K562 (cell line): ENCODE results near the gene PPOX. TPM values are rescaled to one million over a fixed set of nuclear protein-coding genes. Genes with fewer than 3 reads are reported as not detected.
A peak's percentile ranks its signal among the peaks of the same experiment; 100 is the strongest.

ENCODE experiments used
- BMI1 ChIP-seq: fragments of 150-350 bp; IDR thresholded peaks from 2 replicates; pipeline ENCODE4 v1.6.1; 2014; ENCODE audit warnings: low read length
- CREM ChIP-seq: IDR thresholded peaks from 2 replicates; pipeline ENCODE4 v1.6.1; 2014; ENCODE audit warnings: antibody characterized with exemption, low read depth
- CTBP1 ChIP-seq: fragments of 450-650 bp; IDR thresholded peaks from 2 replicates; pipeline ENCODE4 v1.6.1; 2016; ENCODE audit warnings: borderline replicate concordance
- ERF ChIP-seq: fragments of 450-650 bp; formaldehyde crosslinking; IDR thresholded peaks from 2 replicates; pipeline ENCODE4 v1.4.0; 2020; ENCODE audit warnings: mild to moderate bottlenecking, mixed read lengths
- FOXM1 ChIP-seq, 2 experiments: fragments of 450-650 bp in 1 of 2; sonication (generic) in 1 of 2; formaldehyde crosslinking in 1 of 2; IDR thresholded peaks; 2 replicates each; pipeline versions ENCODE4 v1.6.1 to v1.9.0; 2017 to 2022; ENCODE audit warnings: low read depth in 2 of 2, mild to moderate bottlenecking in 2 of 2, missing genetic modification reagents in 1 of 2, moderate library complexity in 1 of 2
- HDAC2 ChIP-seq: fragments of 450-650 bp; IDR thresholded peaks from 2 replicates; pipeline ENCODE4 v1.6.1; 2016; ENCODE audit warnings: mild to moderate bottlenecking
- HOMEZ ChIP-seq: fragments of 250-450 bp; sonication (Bioruptor Pico); IDR thresholded peaks from 2 replicates; pipeline ENCODE4 v1.4.0; 2020; ENCODE audit warnings: mild to moderate bottlenecking, moderate library complexity
- JUN ChIP-seq, 2 experiments: sonication (generic) in 1 of 2; formaldehyde crosslinking in 1 of 2; IDR thresholded peaks; 2 replicates each; pipeline versions ENCODE4 v1.6.1 to v1.8.0; 2012 to 2022; ENCODE audit warnings: borderline replicate concordance in 2 of 2, mild to moderate bottlenecking in 2 of 2, improper control_type of control experiment in 1 of 2, low read depth in 1 of 2, low read length in 1 of 2, missing genetic modification reagents in 1 of 2
- MXI1 ChIP-seq: IDR thresholded peaks from 2 replicates; pipeline ENCODE4 v1.6.1; 2011; ENCODE audit warnings: low read depth, mild to moderate bottlenecking, improper control_type of control experiment, low read length
- PML ChIP-seq: IDR thresholded peaks from 2 replicates; pipeline ENCODE4 v1.6.1; 2012; ENCODE audit warnings: low read length, inconsistent platforms
- POLR2B ChIP-seq: fragments of 450-650 bp; IDR thresholded peaks from 2 replicates; pipeline ENCODE4 v1.6.1; 2018; ENCODE audit warnings: low read depth; ENCODE audit not compliant: partially characterized antibody
- TAF1 ChIP-seq: IDR thresholded peaks from 2 replicates; pipeline ENCODE4 v1.6.1; 2011; ENCODE audit warnings: mild to moderate bottlenecking, low read length, moderate library complexity; ENCODE audit not compliant: insufficient read depth, control insufficient read depth, severe bottlenecking; ENCODE audit errors: extremely low read depth
- ZFPM2 ChIP-seq: fragments of 250-450 bp; sonication (Bioruptor Pico); IDR thresholded peaks from 2 replicates; pipeline ENCODE4 v1.5.1; 2022; ENCODE audit warnings: mild to moderate bottlenecking
- ZNF143 ChIP-seq: sonication (generic); formaldehyde crosslinking; IDR thresholded peaks from 2 replicates; pipeline ENCODE4 v1.9.0; 2022; ENCODE audit warnings: mild to moderate bottlenecking, missing genetic modification reagents
- ZNF311 ChIP-seq: fragments of 250-450 bp; sonication (Bioruptor Pico); IDR thresholded peaks from 2 replicates; pipeline ENCODE4 v1.4.0; 2020; ENCODE audit warnings: mild to moderate bottlenecking, moderate library complexity
- ZNF436 ChIP-seq: fragments of 250-450, 450-650 bp; sonication (Bioruptor Pico); formaldehyde crosslinking; IDR thresholded peaks from 2 replicates; pipeline ENCODE4 v1.7.0; 2020; ENCODE audit warnings: mild to moderate bottlenecking
- ZNF57 ChIP-seq: fragments of 450-650 bp; formaldehyde crosslinking; IDR thresholded peaks from 2 replicates; pipeline ENCODE4 v1.4.0; 2020; ENCODE audit warnings: mild to moderate bottlenecking, moderate library complexity
- polyA plus RNA-seq, 8 experiments: library from polyadenylated mRNA; depleted of rRNA in 4 of 8; stranded (reverse) in 5 of 8; unstranded in 3 of 8; fragments of >200 nt; fragmentation: Nextera tagmentation in 2 of 8; fragmentation: Illumina TruSeq in 1 of 8; extraction: Ambion mirVana in 2 of 8; extraction: Trizol in 1 of 8; gene quantifications; 2 replicates each; pipeline versions ENCODE4 v1.2.1 to v1.2.3, GENCODE V29; 2011 to 2014; ENCODE audit warnings: inconsistent platforms in 1 of 8, missing spikeins in 1 of 8
- total RNA-seq, 7 experiments: library from RNA; depleted of rRNA in 6 of 7; stranded (reverse); fragments of >200 nt in 6 of 7; fragmentation: Illumina TruSeq in 2 of 7; extraction: Trizol in 2 of 7; gene quantifications; 2 replicates each; pipeline versions ENCODE4 v1.2.1 to v1.2.3, GENCODE V29; 2011 to 2021; ENCODE audit warnings: low replicate concordance in 1 of 7
- TF ChIP-seq, protein P1 (sequence below): fragments of 250-450 bp; sonication (Bioruptor Pico); IDR thresholded peaks from 2 replicates; pipeline ENCODE4 v1.5.0; 2021; ENCODE audit warnings: mild to moderate bottlenecking, moderate library complexity
- TF ChIP-seq, protein P2 (sequence below), 2 experiments: fragments of 450-650 bp; IDR thresholded peaks; 2 replicates each; pipeline ENCODE4 v1.6.1; 2016
- TF ChIP-seq, protein P3 (sequence below): fragments of 250-450 bp; sonication (Bioruptor Pico); IDR thresholded peaks from 2 replicates; pipeline ENCODE4 v1.4.0; 2020

PPOX gene
- total and polyA plus RNA-seq, 9 of the 15 experiments (the other 6 are each of a cell fraction or from before 2014, with no cell fraction given) = 17.0 to 57.1 (median 38.9) TPM

GRCh38 chr1:161117759-161118581, 48.3 kb upstream of the PPOX start, which contains the start of the genes NIT1 and PFDN2 (continued):
- TF ChIP-seq, protein P1, sequence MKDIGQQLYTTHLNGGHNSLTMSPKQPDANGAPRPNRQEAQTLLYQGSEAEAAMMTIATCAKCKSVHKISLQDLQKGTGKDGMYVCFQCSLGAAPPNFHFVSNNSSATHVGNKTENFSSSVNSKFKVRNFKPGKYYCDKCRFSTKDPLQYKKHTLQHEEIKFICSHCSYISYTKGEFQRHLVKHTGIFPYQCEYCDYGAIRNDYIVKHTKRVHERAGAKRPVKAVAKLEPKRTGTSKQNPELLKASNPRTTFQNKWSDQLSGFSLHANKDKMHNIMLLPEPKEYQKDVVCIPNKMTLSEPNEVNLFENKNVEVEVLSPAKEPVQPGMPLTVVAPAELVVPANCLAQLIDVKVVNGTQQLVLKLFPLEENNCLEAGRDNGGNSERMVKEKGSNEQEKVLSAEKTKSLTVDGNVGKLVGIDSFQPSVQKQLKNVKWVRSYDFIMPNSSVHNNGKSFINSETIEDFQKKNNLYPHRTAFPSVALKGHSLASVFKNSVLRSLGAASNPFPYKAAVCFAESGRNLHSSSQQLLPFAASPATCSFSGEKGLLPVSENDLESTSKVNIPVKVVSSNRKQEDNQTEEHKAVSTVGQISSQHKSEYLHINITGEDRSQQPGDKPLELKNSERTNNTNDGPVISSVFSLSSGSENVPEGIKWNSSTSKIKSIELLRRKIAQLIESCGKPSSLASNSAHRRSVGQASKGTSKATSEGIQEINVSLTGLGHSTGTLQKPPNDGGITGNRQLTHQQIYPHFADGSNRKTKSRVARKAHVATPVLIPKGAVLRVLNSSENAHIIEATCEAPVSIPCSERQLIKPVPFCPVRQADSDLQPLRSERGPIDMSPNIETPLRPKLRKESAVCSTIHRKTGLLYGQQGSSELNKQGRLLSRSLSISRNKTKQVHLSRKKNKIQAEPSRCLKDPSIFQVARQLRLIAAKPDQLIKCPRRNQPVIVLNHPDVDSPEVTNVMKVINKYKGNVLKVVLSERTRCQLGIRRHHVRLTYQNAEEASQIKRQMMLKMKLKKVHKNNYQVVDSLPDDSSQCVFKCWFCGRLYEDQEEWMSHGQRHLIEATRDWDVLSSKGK = no peak
- no peak for TF ChIP-seq ZFPM2 (CRISPR knock-in tag)
- peak; percentile 96 for TF ChIP-seq TAF1
- no peak for TF ChIP-seq ZNF436 (CRISPR knock-in tag)
- peak; percentile 37; the same call in 1 of the 2 replicates for TF ChIP-seq MXI1
- no peak for TF ChIP-seq BMI1
- 0 out of 2 replicates have a peak, but pooled peaks have one; percentile 80 for TF ChIP-seq ERF
- TF ChIP-seq HOMEZ = no peak
- peak; percentile 89 for TF ChIP-seq POLR2B
- TF ChIP-seq FOXM1 (IDR thresholded peaks at IDR 0.05; ENCODE audit: low read depth) = no peak
- no peak for TF ChIP-seq FOXM1 (CRISPR knock-in tag; IDR thresholded peaks at IDR 0.05; ENCODE audit: low read depth)
- no peak for TF ChIP-seq JUN (IDR thresholded peaks at IDR 0.05; ENCODE audit: borderline replicate concordance, low read depth, low read length)
- TF ChIP-seq JUN (CRISPR knock-in tag; IDR thresholded peaks at IDR 0.05; ENCODE audit: borderline replicate concordance) = no peak
- peak; percentile 45 for TF ChIP-seq HDAC2
- TF ChIP-seq, protein P2, sequence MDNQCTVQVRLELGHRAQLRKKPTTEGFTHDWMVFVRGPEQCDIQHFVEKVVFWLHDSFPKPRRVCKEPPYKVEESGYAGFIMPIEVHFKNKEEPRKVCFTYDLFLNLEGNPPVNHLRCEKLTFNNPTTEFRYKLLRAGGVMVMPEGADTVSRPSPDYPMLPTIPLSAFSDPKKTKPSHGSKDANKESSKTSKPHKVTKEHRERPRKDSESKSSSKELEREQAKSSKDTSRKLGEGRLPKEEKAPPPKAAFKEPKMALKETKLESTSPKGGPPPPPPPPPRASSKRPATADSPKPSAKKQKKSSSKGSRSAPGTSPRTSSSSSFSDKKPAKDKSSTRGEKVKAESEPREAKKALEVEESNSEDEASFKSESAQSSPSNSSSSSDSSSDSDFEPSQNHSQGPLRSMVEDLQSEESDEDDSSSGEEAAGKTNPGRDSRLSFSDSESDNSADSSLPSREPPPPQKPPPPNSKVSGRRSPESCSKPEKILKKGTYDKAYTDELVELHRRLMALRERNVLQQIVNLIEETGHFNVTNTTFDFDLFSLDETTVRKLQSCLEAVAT (IDR thresholded peaks at IDR 0.05) = peak in 1 of 2 experiments; percentile 22; a peak in 1 of 4 replicates
- TF ChIP-seq PML = peak; percentile 78
- TF ChIP-seq, protein P3, sequence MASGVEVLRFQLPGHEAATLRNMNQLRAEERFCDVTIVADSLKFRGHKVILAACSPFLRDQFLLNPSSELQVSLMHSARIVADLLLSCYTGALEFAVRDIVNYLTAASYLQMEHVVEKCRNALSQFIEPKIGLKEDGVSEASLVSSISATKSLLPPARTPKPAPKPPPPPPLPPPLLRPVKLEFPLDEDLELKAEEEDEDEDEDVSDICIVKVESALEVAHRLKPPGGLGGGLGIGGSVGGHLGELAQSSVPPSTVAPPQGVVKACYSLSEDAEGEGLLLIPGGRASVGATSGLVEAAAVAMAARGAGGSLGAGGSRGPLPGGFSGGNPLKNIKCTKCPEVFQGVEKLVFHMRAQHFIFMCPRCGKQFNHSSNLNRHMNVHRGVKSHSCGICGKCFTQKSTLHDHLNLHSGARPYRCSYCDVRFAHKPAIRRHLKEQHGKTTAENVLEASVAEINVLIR (CRISPR knock-in tag) = peak; percentile 87
- no peak for TF ChIP-seq ZNF311 (CRISPR knock-in tag)
- no peak for TF ChIP-seq CTBP1
- TF ChIP-seq ZNF57 = no peak
- TF ChIP-seq CREM = peak; percentile 98
- no peak for TF ChIP-seq ZNF143 (CRISPR knock-in tag)
